Right atrium auricular region (tissue), 2 donors: ENCODE measurements around the gene EMP3. TPM values are rescaled to one million over a fixed set of nuclear protein-coding genes. Genes with fewer than 3 reads are reported as not detected.

Experiments used
- DNase-seq: peaks from one replicate; pipeline ENCODE4 v3.0.0-alpha.2; 2019; ENCODE audit warnings: low spot score
- H3K27ac ChIP-seq, 2 donors: fragments of 200-600 bp; sonication (generic); 1 replicate in 1 of 2; 2 replicates in 1 of 2; pipeline ENCODE4 v1.5.1; 2016 to 2019
- H3K27me3 ChIP-seq, 2 donors: fragments of 200-600 bp; sonication (generic); one replicate each; pipeline versions ENCODE4 v1.5.1 to v1.6.0; 2017 to 2019
- H3K36me3 ChIP-seq: fragments of 200-600 bp; sonication (generic); one replicate; pipeline ENCODE4 v1.5.1; 2016
- H3K4me1 ChIP-seq, 2 donors: fragments of 200-600 bp; sonication (generic); one replicate each; pipeline versions ENCODE4 v1.5.1 to v1.6.0; 2017 to 2019
- H3K4me3 ChIP-seq, 2 donors: fragments of 200-600 bp; sonication (generic); 1 replicate in 1 of 2; 2 replicates in 1 of 2; pipeline ENCODE4 v1.5.1; 2017 to 2019; ENCODE audit warnings: mild to moderate bottlenecking in 1 of 2, moderate library complexity in 1 of 2
- H3K9me3 ChIP-seq, 2 donors: fragments of 200-600 bp; sonication (generic); one replicate each; pipeline ENCODE4 v1.5.1; 2019
- total RNA-seq, 2 donors: library from RNA; depleted of rRNA; stranded (reverse); fragments of >200 nt; gene quantifications; one replicate each; pipeline ENCODE4 v1.1.0, GENCODE V29; 2016
- TF ChIP-seq, protein P1 (sequence below), 2 donors: fragments of 200-600 bp; sonication (generic); IDR thresholded peaks; one replicate each; pipeline ENCODE4 v1.5.1; 2019; ENCODE audit warnings: antibody characterized with exemption in 2 of 2

Gene EMP3
- total RNA-seq, 2 donors from 2014 or later: 16.9 to 95.9 TPM

DNA sequence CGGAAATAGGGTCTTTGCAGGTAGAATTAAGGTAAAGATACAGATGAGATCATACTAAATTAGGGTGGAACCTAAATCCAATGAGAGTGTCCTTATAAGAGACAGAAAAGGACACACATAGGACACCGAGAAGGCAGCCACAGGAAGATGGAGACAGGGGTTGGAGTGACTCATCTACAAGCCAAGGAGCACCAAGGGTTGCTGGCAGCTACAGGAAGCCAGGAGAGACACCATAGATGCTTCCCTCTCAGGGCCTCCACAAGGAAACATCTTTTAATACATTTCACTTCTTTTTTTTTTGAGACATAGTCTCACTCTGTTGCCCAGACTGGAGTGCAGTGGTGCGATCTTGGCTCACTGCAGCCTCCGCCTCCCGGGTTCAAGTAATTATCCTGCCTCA is 28.3 kb downstream of the EMP3 start:
- Histone ChIP-seq H3K27me3 (no peaks in the 10 kb centered on the region), H3K4me3 (no peak overlapping the region), H3K4me1 (no peaks in the 10 kb centered on the region), H3K36me3 (no peaks in the 10 kb centered on the region), H3K9me3 (no peaks in the 10 kb centered on the region), H3K27ac (no peak overlapping the region)
- no peak for DNase-seq
- TF ChIP-seq, protein P1, sequence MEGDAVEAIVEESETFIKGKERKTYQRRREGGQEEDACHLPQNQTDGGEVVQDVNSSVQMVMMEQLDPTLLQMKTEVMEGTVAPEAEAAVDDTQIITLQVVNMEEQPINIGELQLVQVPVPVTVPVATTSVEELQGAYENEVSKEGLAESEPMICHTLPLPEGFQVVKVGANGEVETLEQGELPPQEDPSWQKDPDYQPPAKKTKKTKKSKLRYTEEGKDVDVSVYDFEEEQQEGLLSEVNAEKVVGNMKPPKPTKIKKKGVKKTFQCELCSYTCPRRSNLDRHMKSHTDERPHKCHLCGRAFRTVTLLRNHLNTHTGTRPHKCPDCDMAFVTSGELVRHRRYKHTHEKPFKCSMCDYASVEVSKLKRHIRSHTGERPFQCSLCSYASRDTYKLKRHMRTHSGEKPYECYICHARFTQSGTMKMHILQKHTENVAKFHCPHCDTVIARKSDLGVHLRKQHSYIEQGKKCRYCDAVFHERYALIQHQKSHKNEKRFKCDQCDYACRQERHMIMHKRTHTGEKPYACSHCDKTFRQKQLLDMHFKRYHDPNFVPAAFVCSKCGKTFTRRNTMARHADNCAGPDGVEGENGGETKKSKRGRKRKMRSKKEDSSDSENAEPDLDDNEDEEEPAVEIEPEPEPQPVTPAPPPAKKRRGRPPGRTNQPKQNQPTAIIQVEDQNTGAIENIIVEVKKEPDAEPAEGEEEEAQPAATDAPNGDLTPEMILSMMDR (IDR thresholded peaks at IDR 0.05): no peak

DNA sequence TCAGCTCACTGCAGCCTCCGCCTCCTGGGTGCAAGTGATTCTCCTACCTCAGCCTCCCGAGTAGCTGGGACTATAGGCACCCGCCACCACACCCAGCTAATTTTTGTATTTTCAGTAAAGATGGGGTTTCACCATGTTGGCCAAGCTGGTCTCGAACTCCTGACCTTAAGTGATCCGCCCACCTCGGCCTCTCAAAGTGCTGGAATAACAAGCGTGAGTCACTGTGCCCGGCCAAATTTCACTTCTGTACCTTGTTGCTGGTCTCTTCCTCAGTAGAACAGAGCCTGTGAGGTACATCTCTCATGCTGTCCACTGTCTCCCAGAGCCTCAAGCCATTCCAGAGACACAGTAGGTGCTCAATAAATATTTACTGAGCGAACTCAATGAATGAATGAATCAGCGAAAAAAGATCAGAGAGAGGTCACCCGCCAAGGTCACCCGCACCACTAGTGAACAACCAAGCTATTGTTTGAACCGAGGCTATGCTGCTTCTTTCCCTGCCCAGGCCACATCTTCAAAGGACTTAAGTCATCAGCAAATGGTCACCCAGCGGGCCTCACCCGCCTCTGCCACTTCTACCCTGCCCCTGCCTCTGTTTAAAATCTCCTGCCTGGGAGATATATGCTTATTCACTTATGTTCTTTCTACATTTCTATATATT is 29.1 kb downstream of the EMP3 start:
- no peaks in the 10 kb centered on the region for H3K27me3 ChIP-seq
- no peak overlapping the region for H3K4me3 ChIP-seq
- H3K4me1 ChIP-seq: no peaks in the 10 kb centered on the region
- TF ChIP-seq, protein P1 (IDR thresholded peaks at IDR 0.05): no peak
- DNase-seq: no peak
- H3K27ac ChIP-seq: no peak overlapping the region
- H3K9me3 ChIP-seq: no peaks in the 10 kb centered on the region
- H3K36me3 ChIP-seq: no peaks in the 10 kb centered on the region

DNA sequence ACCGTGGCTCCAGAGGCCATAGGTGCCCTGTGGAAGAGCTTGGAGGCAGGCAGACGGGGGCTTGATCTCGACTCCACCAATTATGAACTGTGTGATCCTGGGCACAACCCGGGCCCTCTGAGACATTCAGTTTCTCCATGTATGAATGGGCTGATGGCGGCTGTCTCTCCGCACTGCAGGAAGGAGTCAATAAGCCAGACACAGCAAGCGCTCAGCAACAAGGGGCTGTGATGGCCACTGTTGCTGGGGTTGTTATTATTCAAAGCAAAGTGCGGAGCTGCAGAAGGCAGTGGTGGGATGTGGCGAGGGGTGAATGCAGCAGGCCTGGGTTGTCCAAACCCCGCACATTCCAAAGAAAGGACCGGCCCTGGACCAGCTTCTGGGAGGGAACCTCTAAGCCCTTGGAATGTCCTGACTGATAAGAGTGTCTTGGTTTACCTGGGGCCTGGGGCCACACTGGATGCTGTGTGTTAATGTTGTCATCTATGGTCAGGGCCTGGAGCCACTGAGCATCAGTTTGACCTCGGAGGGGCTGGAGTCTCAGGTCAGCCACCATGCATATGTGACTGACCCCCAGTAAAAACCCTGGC is 30.1 kb downstream of the EMP3 start:
- H3K27ac ChIP-seq: no peak overlapping the region
- no peaks in the 10 kb centered on the region for H3K4me1 ChIP-seq
- TF ChIP-seq, protein P1 (IDR thresholded peaks at IDR 0.05): no peak
- no peak overlapping the region for H3K4me3 ChIP-seq
- H3K36me3 ChIP-seq: no peaks in the 10 kb centered on the region
- no peak for DNase-seq
- no peaks in the 10 kb centered on the region for H3K27me3 ChIP-seq
- H3K9me3 ChIP-seq: no peaks in the 10 kb centered on the region

DNA sequence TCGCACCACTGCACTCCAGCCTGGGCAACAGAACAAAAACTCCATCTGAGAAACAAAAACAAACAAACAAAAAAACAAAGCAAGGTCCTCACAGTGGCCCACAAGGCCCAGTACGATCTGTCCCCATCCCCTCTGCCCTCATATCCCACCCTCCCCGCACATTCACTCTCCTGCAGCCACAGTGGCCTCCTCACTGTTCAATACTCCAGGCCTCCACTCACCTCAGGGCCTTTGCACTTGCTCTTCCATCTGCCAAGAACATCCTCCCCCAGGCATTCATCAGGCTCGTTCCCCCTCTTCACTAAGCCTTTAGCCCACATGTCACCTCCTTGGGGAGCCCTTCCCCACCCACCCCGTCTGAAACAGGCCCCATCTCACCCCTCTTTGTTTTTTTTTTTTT is 33.8 kb downstream of the EMP3 start:
- Histone ChIP-seq H3K27me3 (no peaks in the 10 kb centered on the region), H3K36me3 (no peaks in the 10 kb centered on the region), H3K9me3 (no peaks in the 10 kb centered on the region), H3K4me1 (peaks cover 0 to under 1% of the 10 kb centered on the region in 2 donors), H3K4me3 (no peak overlapping the region), H3K27ac (no peak overlapping the region)
- no peak for DNase-seq
- TF ChIP-seq, protein P1 (IDR thresholded peaks at IDR 0.05): no peak

DNA sequence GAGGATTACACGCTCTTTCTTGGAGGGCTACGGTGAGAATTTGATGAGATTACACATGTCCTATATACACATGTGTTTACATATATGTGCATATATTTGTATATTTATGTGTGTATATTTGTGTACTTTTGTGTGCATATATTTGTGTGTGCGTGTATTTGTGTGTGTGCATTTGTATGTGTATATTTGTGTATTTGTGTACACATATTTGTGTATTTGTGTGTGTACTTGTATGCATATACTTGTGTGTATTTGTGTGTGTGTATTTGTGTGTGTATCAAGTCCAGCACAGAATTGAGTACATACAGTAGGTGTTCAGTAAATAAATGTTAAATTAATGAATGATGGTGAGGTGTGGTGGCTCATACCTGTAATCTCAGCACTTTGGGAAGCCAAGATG is 36.6 kb downstream of the EMP3 start:
- DNase-seq: no peak
- H3K4me3 ChIP-seq: no peak overlapping the region
- no peaks in the 10 kb centered on the region for H3K9me3 ChIP-seq
- peaks cover 0 to 6% of the 10 kb centered on the region in 2 donors for H3K4me1 ChIP-seq
- no peaks in the 10 kb centered on the region for H3K36me3 ChIP-seq
- H3K27me3 ChIP-seq: no peaks in the 10 kb centered on the region
- H3K27ac ChIP-seq: no peak overlapping the region
- TF ChIP-seq, protein P1 (IDR thresholded peaks at IDR 0.05): no peak
